ENCODE results near the gene SPPL2B. TPM values are rescaled to one million over a fixed set of nuclear protein-coding genes. Genes with fewer than 3 reads are reported as not detected.

The SPPL2B gene
- total RNA-seq, 4 donors from 2014 or later, result 47.8 to 97.8 (median 67.3) TPM

GRCh38 chr19:2288338-2288817 lies 40.1 kb upstream of the SPPL2B start:
- 83 to 90% methylated on average over 13 to 17 of the region's 17 CpGs for WGBS, 2 donors
- intact Hi-C loops (cut with DNase I), result no loop called here
- no peaks in the 10 kb centered on the region for H3K9me3 ChIP-seq
- H3K27me3 ChIP-seq, result peaks cover 23% of the 10 kb centered on the region
- no peaks in the 10 kb centered on the region for H3K36me3 ChIP-seq
- H3K4me1 ChIP-seq, result peaks cover 5 to 23% of the 10 kb centered on the region in 2 donors
- H3K27ac ChIP-seq, result no peak overlapping the region
- TF ChIP-seq CTCF (IDR thresholded peaks at IDR 0.05) (no peak), POLR2A (IDR thresholded peaks at IDR 0.05) (no peak)
- no peak for DNase-seq
- no peak overlapping the region for H3K4me3 ChIP-seq (replicated peaks in 1 of 3)

- no peak overlapping the region for H3K4me3 ChIP-seq (replicated peaks in 1 of 3)
- no peak overlapping the region for H3K27ac ChIP-seq
- TF ChIP-seq CTCF (IDR thresholded peaks at IDR 0.05), result no peak
- no peak for TF ChIP-seq POLR2A (IDR thresholded peaks at IDR 0.05)
- WGBS, 2 donors, result 50 to 53% methylated on average over 13 to 16 of the region's 28 CpGs
- intact Hi-C loops (cut with DNase I), result no loop called here
- peaks cover 23% of the 10 kb centered on the region for H3K27me3 ChIP-seq
- H3K4me1 ChIP-seq, result peaks cover 5 to 23% of the 10 kb centered on the region in 2 donors
- no peaks in the 10 kb centered on the region for H3K36me3 ChIP-seq
- no peaks in the 10 kb centered on the region for H3K9me3 ChIP-seq
- no peak for DNase-seq
These were observed 39.4 kb upstream of the SPPL2B start for GRCh38 chr19:2288818-2289713.

GRCh38 chr19:2289714-2290435 lies 38.6 kb upstream of the SPPL2B start:
- Histone ChIP-seq H3K27me3 (peaks cover 23% of the 10 kb centered on the region), H3K4me3 (replicated peaks in 1 of 3) (peak overlapping the region in 1 of 3 donors; percentile 28)
- intact Hi-C loops (cut with DNase I), result no loop called here

GRCh38 chr19:2290441-2291184 lies 37.9 kb upstream of the SPPL2B start:
- peaks cover 23% of the 10 kb centered on the region for H3K27me3 ChIP-seq
- WGBS, 2 donors, result 3% methylated on average over 12 of the region's 82 CpGs; no CpG with 5 or more reads in 1 of the 2 donors

More at GRCh38 chr19:2289714-2290435, 38.6 kb upstream of the SPPL2B start:
- Histone ChIP-seq H3K36me3 (no peaks in the 10 kb centered on the region), H3K4me1 (peaks cover 5 to 26% of the 10 kb centered on the region in 2 donors), H3K27ac (no peak overlapping the region), H3K9me3 (no peaks in the 10 kb centered on the region)
- peak in 1 of 2 donors; percentile 20 for DNase-seq
- WGBS, 2 donors, result 2% methylated on average over 23 of the region's 74 CpGs; no CpG with 5 or more reads in 1 of the 2 donors
- TF ChIP-seq CTCF (IDR thresholded peaks at IDR 0.05), result no peak
- TF ChIP-seq POLR2A (IDR thresholded peaks at IDR 0.05), result no peak

More at GRCh38 chr19:2290441-2291184, 37.9 kb upstream of the SPPL2B start:
- Histone ChIP-seq H3K4me3 (replicated peaks in 1 of 3) (peak overlapping the region in 1 of 3 donors; percentile 28), H3K36me3 (no peaks in the 10 kb centered on the region), H3K4me1 (peaks cover 5 to 26% of the 10 kb centered on the region in 2 donors), H3K9me3 (no peaks in the 10 kb centered on the region), H3K27ac (no peak overlapping the region)
- no peak for TF ChIP-seq POLR2A (IDR thresholded peaks at IDR 0.05)
- TF ChIP-seq CTCF (IDR thresholded peaks at IDR 0.05), result no peak
- intact Hi-C loops (cut with DNase I), result no loop called here
- DNase-seq, result peak in 1 of 2 donors; percentile 15
